Ovary (tissue), 9 donors: ENCODE measurements around the gene KDELR3. TPM values are rescaled to one million over a fixed set of nuclear protein-coding genes. Genes with fewer than 3 reads are reported as not detected.

Source experiments
- DNase-seq, 5 donors: peaks; one replicate each; pipeline ENCODE4 v3.0.0-alpha.2; 2019 to 2020
- H3K27ac ChIP-seq, 2 donors: fragments of 200-600 bp; one replicate each; pipeline versions ENCODE4 v1.5.1 to v1.8.0; 2019 to 2022
- H3K27me3 ChIP-seq: fragments of 200-600 bp; one replicate; pipeline ENCODE4 v1.8.0; 2022
- H3K36me3 ChIP-seq: fragments of 200-600 bp; sonication (generic); one replicate; pipeline ENCODE4 v1.5.1; 2019
- H3K4me1 ChIP-seq: one replicate; pipeline ENCODE4 v1.8.1; 2013; ENCODE audit warnings: mild to moderate bottlenecking, moderate library complexity; ENCODE audit not compliant: insufficient read depth
- H3K4me3 ChIP-seq: fragments of 200-600 bp; sonication (generic); one replicate; pipeline ENCODE4 v1.5.1; 2017
- H3K9me3 ChIP-seq, 2 donors: fragments of 200-600 bp in 1 of 2; sonication (generic) in 1 of 2; one replicate each; pipeline versions ENCODE4 v1.5.1 to v1.8.1; 2013 to 2019; ENCODE audit warnings: mild to moderate bottlenecking in 1 of 2, moderate library complexity in 1 of 2
- CTCF ChIP-seq, 3 donors: fragments of 450-650 bp in 2 of 3; fragments of 200-600 bp in 1 of 3; IDR thresholded peaks; one replicate each; pipeline versions ENCODE4 v1.5.1 to v1.8.0; 2016 to 2022; ENCODE audit warnings: antibody characterized with exemption in 3 of 3, mild to moderate bottlenecking in 1 of 3
- EP300 ChIP-seq: sonication (generic); formaldehyde crosslinking; IDR thresholded peaks from one replicate; pipeline ENCODE4 v1.6.1; 2017; ENCODE audit warnings: antibody characterized with exemption
- POLR2A ChIP-seq: fragments of 450-650 bp; IDR thresholded peaks from one replicate; pipeline ENCODE4 v1.6.1; 2017; ENCODE audit warnings: antibody characterized with exemption, mild to moderate bottlenecking, moderate library complexity
- WGBS, 3 donors: extraction: QIAGEN DNeasy Blood & Tissue Kit in 1 of 3; methylation state at CpG; one replicate each; pipeline versions ENCODE4 v1.1.5 to v1.1.7; 2013 to 2017; 5-methylcytosine and 5-hydroxymethylcytosine counted together
- intact Hi-C, 4 donors: fragments of 100-400 bp; cut with DNase I; formaldehyde crosslinking; loops; one replicate each; pipeline versions ENCODE4 v1.11.0 to v1.15.1; 2022 to 2023
- polyA plus RNA-seq, 2 donors: library from polyadenylated mRNA; stranded (reverse); fragments of 200-250 nt in 1 of 2; fragments of 350-450 nt in 1 of 2; fragmentation: Illumina TruSeq in 1 of 2; extraction: RNeasy Lipid Tissue Mini Kit (QIAGEN cat#74804) in 1 of 2; gene quantifications; one replicate each; pipeline ENCODE4 v1.2.3, GENCODE V29; 2013 to 2014
- total RNA-seq, 7 donors: library from RNA; depleted of rRNA in 2 of 7; stranded (reverse); fragments of >200 nt in 2 of 7; fragmentation: NEBNext Ultra II Directional in 3 of 7; extraction: Animal tissue kit (Norgen Biotek cat#: 25700) in 3 of 7; gene quantifications; one replicate each; pipeline versions ENCODE4 v1.1.0 to v1.2.4, GENCODE V29; 2016 to 2023
- donor health status: DM: no; HTN: no; CAD: no; lungs with moderate emphysema.
- donor health status: DM: no; HTN: no; CAD: no.
- donor health status: Bipolar disorder and iron deficiency.
- donor health status: DM: yes; HTN: yes; CAD: no.
- donor health status: DM: no; HTN: no; CAD: no.
- donor health status: DM: yes; HTN: yes; CAD: no.

The KDELR3 gene
- total and polyA plus RNA-seq, 9 donors, result 0.81 to 26.9 (median 2.4) TPM

DNA sequence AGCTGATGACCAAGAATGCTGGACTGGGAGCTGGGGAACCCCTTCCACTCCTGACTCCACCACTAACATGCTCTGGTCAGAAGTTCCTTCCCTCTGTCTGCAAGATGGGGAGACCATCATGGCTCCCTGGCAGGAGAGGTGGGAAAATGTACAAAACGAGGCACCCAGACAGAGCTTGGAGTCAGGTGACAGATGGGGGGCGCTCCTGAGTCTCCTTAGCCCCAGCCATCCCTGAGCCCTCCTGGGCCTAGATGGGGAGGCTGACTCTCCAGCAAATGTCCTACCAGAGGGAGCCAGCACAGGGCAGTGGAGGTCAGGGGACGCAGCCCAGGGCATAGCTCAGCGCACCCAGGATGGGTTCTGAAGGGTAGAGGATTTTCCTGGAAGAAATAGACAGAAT lies 32.9 kb upstream of the KDELR3 start:
- Histone ChIP-seq H3K4me3 (no peak overlapping the region), H3K9me3 (no peaks in the 10 kb centered on the region), H3K4me1 (no peaks in the 10 kb centered on the region), H3K36me3 (no peaks in the 10 kb centered on the region), H3K27ac (no peak overlapping the region), H3K27me3 (no peaks in the 10 kb centered on the region)
- TF ChIP-seq POLR2A (no peak), CTCF (IDR thresholded peaks at IDR 0.05) (no peak), EP300 (no peak)
- intact Hi-C loops, result no loop called here
- WGBS, 3 donors, result 74 to 83% (median 75%) methylated on average over 4 of the region's 4 CpGs
- no peak for DNase-seq

GRCh38 chr22:38435965-38436364 lies 31.9 kb upstream of the KDELR3 start:
- no peaks in the 10 kb centered on the region for H3K9me3 ChIP-seq
- H3K27ac ChIP-seq, result no peak overlapping the region
- intact Hi-C loops, result no loop called here
- no peak overlapping the region for H3K4me3 ChIP-seq
- no peaks in the 10 kb centered on the region for H3K4me1 ChIP-seq
- no peak for DNase-seq
- 51 to 65% (median 52%) methylated on average over 4 of the region's 4 CpGs for WGBS, 3 donors
- H3K27me3 ChIP-seq, result no peaks in the 10 kb centered on the region
- H3K36me3 ChIP-seq, result no peaks in the 10 kb centered on the region
- no peak for TF ChIP-seq CTCF (IDR thresholded peaks at IDR 0.05)
- TF ChIP-seq EP300, result no peak
- TF ChIP-seq POLR2A, result no peak

DNA sequence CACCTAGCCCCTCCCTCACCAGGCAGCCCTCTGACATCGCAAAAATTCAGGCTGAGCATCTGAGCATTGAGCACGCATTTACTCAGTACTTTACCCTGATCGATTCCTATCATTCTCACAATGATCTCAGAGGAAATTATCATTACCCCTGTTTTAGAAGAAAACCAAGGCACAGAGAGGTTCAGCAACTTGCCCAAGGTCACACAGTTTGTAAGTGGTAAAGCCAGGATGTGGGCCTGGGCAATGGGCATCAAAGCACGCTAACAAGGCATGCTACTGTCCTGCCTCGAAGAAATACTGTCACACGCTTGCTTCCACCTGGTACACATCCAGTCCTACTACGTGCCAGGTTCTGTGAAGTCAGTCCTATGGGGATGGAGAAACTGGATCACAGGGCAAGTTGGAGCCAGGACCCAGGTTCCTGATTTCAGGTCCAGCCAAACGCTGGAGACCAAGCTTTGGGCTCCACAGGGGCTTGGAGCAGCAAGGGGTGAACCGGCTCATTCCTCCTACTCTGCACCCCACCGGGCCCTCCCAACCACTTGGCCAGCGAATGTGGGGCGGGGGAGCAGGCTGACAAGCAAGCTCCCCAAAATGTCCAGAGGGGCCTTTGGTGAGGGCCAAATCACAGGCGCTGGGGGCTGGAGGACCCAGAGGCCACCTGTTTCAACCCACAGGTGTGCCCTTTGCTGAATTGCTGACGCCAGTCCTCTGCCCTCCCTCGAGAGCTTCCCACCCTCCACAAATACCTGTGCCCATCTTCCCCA lies 31.1 kb upstream of the KDELR3 start:
- H3K4me3 ChIP-seq, result no peak overlapping the region
- H3K9me3 ChIP-seq, result no peaks in the 10 kb centered on the region
- TF ChIP-seq CTCF (IDR thresholded peaks at IDR 0.05) (no peak), POLR2A (no peak), EP300 (no peak)
- intact Hi-C loops, result no loop called here
- no peaks in the 10 kb centered on the region for H3K4me1 ChIP-seq
- H3K27ac ChIP-seq, result no peak overlapping the region
- H3K36me3 ChIP-seq, result no peaks in the 10 kb centered on the region
- DNase-seq, result no peak
- 87 to 89% (median 88%) methylated on average over 15 of the region's 15 CpGs for WGBS, 3 donors
- H3K27me3 ChIP-seq, result no peaks in the 10 kb centered on the region

GRCh38 chr22:38437416-38437815 lies 30.5 kb upstream of the KDELR3 start:
- no peak overlapping the region for H3K4me3 ChIP-seq
- H3K27ac ChIP-seq, result no peak overlapping the region
- no peak for DNase-seq
- H3K4me1 ChIP-seq, result no peaks in the 10 kb centered on the region
- H3K27me3 ChIP-seq, result no peaks in the 10 kb centered on the region
- H3K9me3 ChIP-seq, result no peaks in the 10 kb centered on the region
- TF ChIP-seq CTCF (IDR thresholded peaks at IDR 0.05) (no peak), POLR2A (no peak), EP300 (no peak)
- no peaks in the 10 kb centered on the region for H3K36me3 ChIP-seq
- 91 to 95% (median 93%) methylated on average over 9 of the region's 9 CpGs for WGBS, 3 donors
- intact Hi-C loops, result no loop called here
